ENCODE results near the gene MS4A10. TPM values are rescaled to one million over a fixed set of nuclear protein-coding genes. Genes with fewer than 3 reads are reported as not detected.
A peak's percentile ranks its signal among the peaks of the same experiment; 100 is the strongest.

Gene MS4A10
- total RNA-seq, 1 donor from 2014 or later: not detected

DNA sequence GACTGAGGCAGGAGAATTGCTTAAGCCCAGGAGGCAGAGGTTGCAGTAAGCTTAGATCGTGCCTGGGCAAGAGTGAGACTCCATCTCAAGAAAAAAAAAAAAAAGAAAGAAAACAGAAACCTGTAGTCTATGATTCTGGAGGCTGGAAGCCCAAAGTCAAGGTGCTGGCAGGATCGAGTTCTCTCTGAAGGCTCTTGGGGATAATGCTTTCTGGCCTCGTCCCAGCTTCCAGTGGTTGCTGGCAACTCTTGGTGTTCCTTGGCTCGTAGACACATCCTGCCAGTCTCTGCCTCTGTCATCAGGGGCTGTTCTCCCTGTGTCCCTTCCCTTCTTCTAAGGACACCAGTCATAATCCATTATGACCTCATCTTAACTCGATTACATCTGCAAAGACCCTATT lies 40.0 kb downstream of the MS4A10 start:
- DNase-seq (ENCODE audit: low spot score): no peak

DNA sequence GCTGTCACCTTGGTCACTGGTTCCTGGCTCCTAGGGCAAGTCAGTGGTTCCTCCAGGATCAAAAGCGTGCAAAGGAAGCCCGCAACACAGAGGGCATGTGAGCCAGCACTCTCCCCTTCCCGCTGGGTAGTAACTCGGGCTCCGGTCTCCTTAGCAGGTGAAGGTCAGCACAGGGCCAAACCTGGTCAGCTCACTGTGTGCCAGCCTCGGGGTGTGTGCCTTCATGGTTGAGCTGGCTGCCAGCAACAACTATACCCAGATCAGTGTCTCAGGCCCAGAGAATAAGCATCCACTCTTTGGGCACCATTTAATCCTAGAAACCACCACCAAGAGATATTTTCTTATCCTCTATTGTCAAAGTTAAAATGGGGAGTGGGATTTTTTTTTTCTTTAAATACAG lies 40.7 kb downstream of the MS4A10 start:
- DNase-seq (ENCODE audit: low spot score): no peak

DNA sequence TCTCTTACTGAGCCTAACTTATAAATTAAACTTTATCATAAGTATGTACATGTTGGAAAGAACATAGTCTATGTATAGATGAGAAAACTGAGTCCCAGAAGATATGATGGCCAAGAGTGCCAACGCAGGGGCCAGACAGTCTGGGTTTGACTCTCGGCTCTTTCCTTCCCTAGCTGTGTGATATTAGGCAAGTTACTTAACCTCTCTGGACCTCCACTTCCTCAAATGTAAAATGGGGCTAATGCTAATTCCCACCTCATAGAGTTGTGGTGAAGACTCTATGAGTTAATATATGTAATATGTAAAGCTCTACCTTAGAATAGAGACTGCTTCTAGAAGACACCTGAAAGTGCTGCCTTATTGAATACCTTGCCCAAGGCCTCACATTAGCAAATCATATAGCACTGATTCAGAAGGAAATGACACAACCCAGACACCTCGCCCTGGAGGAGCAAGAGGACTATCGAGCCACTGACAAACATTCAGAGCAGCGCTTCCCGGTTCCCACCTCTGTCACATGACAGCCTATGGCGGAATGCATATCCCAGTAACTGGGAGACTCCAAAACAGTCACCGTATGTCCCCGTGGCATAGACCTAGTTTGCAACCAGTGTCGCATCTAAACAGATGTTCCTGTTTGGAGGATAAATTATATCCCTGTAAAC lies 45.5 kb downstream of the MS4A10 start:
- no peak for DNase-seq (ENCODE audit: low spot score)

DNA sequence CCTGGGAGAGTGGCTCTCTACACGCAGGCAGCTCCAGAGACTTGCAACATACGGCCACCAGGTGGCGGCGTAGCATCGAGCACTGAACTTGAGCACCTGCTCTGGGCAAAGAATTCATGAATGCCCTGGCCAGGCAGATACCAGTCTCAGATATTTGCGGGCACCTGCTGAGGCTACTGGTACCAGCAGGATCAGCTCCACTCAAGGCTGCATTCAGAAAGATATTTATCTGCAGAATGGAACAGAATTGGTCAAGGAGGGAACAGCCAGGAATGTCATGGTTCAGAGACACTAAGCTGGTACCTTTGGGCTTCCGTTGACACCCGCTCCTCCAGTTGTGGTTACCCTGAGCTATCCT lies 46.0 kb downstream of the MS4A10 start:
- peak; percentile 83 for DNase-seq (ENCODE audit: low spot score)

DNA sequence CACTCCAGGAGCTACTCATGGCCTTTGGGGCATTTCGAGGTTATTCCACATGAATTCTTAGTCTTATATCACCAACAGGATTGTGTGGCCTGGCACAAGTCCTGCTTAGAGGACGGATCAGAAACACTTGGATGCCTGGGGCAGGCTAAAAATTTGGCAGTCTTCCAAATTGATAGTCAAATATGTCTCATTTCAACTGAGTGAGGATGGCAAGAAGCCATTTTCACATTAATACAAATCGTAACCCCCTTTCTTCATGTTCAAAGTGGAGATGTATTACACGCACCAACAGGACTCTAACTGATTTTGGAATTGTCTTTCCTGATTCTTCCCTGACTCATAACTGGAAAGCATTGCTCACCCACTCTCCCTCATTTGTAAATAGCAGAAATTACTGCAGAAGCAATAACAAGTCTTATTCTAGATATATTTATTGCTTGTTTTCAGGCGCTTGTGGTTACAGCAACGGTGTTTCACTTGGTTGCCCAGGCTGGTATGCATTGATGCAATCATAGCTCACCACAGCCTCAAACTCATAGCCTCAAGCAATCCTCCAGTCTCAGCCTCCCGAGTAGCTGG lies 46.5 kb downstream of the MS4A10 start:
- no peak for DNase-seq (ENCODE audit: low spot score)

DNA sequence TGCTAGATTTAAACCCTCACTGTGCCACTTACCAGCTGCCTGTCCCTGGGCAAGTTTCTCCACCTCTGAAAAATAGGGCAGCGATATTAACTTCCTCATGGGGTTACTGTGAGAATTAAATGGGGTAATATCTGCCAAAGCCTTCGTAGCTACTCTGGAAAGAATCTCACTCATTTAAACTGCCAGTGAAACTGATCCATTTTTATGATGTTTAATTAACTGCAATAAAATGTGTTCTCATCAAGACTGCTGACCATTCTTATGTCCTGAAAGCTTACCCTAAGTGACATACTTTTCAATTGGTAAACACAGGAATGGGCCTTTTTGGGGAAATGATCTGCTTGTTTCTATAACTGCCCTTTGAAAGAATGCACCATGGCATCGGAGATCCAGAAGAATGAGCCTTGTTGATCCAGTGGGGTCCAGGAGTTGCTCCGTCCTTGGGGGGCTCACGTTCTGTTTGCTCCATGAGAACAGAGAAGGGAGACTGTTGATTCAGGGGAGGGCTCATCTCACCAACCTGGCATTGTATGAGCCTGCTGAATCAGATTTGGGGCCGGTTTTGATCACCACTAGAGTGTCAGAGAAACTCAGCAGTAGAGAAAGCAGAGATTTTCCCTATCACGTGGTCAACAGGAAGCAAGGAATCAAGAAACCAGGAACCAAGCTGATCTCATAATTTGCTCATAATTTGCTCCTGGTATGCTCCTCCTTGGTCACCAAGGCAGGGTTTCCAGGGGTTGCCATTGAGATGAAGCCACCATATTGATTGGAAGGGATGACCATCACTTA lies 49.8 kb downstream of the MS4A10 start:
- DNase-seq (ENCODE audit: low spot score): no peak

DNA sequence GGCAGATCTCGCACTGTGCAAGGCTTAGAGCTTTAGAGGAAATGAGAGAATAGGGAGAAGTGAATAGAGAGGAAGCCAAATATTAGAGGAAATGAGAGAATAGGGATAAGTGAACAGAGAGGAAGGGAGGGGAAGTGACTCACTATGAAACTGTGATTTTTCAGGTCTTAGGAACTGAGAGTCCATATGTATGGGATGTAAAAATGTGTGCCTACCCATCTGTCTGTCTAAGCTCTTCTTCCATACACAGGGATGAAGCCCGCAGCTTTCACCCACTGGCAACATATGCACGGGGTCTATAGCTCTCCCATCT lies 50.4 kb downstream of the MS4A10 start:
- DNase-seq (ENCODE audit: low spot score): no peak

DNA sequence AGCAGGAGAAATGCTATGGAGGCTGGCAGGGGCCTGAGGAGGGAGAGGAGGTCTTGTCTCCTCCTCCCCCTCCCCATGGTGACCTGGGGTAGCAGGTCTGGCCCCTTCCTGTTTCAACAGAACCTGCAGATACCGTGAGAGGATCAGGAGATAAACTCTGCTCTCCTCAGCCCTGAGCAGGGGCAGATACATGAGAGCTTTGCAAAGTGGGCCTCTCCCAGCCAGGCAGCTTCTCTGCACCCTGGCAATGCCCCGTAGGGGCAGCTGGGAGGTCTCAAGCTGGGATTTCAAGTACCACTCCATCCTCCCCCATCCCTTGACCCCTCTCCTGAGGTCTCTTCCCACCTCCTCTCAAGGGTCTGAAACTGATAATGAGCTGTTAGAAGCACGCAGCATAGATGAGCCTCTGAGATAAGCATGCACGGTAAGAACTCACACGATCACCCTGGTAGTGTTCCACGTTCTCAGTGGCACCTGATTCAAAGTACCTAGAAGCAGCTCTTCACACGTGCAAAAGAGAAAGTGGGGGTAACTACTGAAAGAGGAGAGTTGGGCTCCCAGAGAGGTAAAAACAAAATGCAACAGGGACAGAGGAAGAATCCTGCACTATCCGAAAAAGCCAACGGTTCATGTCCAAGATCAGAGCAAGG lies 51.9 kb downstream of the MS4A10 start:
- no peak for DNase-seq (ENCODE audit: low spot score)

DNA sequence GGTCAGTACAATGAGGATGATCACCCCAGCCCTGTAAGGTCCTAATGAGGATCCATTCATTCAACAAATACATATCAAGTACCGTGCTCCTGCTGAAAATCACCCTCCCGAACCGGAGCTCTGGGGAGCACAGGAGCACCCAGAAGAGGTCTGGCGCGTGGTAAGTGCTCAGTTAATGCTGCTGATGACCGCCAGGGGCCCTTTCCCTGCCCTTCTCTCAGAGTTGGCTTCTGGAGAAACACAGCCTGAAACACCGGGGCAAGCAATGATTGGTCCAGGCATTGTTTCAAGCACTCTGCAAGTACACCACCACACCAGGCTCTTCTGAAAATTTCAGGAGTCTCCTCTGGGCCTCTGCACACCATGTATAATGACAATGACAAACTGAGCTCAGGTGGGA lies 53.0 kb downstream of the MS4A10 start:
- DNase-seq (ENCODE audit: low spot score): no peak

DNA sequence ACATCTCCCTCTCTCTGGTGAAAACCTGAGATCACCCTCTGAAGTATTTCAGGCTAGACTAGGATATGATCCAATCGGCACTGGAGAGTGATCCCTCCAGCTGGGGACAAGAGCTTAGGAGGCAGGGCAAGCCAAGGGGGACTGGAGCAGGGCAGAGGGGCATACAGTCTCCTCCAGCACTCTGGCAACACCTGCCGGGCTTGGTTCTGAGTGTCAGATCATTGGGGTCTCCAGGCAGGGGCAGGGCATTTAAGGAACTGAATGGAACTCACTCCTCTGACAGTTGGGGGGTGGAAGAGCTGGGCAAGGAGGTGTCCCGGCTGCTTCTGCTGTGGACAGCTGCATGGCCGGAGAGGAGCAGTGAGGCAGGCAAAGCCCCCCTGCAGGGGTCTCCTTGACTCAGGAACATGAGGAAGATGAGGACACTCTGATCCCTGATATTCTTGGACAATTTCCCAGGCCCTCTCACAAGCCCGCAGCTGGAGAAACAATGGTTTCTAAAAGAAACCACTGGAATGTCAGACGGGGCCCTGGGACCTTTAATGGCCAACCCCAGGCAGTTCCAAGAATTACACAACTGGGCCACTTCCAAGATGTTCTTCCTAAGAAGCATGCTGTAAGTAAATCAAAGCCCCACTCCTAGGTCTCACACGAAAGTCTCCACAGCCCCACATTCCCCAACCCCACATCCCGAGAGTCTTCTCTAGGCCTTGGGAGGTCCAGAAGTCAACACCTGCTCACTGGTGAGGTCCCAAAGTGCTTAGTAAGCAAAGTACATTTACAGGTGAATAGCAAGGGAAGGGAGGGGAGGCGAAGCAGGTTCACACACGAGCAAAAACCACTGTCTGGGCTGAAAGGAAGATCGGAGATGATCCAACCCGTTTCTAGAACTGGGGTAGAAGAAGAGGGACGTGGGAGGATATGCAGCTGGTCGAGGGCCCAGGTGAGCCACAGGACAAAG lies 55.6 kb downstream of the MS4A10 start:
- DNase-seq (ENCODE audit: low spot score): peak; percentile 61

DNA sequence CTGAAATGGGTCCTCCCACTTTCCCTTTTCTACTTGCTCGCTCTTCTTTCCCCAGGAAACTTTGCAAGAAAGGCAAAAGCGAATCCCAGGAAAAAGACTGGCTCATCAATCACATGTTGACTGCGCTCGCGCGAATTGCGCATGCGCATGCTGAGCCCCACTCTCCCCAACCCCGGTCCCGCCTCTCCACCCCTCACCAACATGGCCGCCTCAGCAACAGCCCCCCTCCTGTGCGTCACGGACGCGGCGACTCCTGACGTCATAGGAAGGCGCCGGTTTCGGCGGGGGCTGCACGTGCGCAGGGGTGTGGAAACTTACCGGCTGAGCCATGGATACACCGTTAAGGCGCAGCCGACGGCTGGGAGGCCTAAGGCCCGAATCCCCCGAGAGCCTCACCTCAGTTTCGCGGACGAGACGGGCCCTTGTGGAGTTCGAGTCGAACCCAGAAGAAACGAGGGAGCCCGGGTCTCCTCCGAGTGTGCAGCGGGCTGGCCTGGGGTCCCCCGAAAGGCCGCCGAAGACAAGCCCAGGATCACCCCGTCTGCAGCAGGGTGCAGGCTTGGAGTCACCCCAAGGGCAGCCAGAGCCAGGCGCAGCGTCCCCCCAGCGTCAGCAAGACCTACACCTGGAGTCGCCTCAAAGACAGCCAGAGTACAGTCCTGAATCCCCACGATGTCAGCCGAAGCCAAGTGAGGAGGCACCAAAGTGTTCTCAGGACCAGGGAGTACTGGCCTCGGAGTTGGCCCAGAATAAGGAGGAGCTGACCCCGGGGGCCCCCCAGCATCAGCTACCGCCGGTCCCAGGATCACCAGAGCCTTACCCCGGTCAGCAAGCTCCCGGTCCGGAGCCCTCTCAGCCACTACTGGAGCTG lies 56.9 kb downstream of the MS4A10 start, which contains the start of gene CCDC86:
Gene CCDC86 (plus strand): TSS at position 317 of the 871 bp plus-strand sequence. CDS start 12 bp downstream, at position 329.
- DNase-seq (ENCODE audit: low spot score): peak; percentile 98

DNA sequence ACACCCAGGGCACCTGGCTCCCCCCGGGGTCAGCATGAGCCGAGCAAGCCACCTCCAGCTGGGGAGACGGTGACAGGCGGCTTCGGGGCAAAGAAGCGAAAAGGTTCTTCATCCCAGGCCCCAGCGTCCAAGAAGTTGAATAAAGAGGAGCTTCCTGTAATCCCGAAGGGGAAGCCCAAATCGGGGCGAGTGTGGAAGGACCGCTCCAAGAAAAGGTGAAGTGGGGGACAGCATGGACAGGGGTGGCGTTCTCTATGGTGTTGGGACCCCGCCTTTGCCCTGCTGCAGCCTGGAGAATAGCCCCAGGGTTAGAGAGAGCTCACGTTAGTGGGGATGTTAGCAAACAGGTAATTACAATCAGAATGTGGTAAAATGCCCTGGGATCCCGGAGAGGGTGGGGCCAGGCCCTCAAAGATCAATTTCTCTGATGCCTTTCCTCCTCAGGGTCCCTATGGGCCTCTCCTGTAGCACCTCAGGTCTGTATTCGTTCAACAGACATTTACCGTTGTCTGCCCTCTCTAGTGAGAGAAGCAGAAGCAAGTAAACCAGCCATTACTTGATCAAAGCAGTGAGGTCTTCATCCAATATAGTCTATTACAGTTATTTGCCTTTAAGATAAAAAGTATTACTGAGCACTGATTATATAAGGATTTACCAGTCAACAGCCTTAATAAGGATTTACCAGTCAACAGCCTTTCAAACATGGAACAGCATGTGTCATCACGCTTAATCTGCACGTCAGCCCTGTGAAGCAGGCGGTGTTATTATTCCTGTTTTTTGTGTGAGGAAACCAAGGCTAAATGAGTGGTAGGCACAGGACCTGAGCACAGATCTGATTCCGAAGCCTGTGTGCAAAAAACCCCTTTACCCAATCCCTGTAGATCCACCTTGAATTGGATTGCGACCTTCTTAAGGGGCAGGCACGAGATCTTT lies 57.8 kb downstream of the MS4A10 start:
- DNase-seq (ENCODE audit: low spot score): no peak

DNA sequence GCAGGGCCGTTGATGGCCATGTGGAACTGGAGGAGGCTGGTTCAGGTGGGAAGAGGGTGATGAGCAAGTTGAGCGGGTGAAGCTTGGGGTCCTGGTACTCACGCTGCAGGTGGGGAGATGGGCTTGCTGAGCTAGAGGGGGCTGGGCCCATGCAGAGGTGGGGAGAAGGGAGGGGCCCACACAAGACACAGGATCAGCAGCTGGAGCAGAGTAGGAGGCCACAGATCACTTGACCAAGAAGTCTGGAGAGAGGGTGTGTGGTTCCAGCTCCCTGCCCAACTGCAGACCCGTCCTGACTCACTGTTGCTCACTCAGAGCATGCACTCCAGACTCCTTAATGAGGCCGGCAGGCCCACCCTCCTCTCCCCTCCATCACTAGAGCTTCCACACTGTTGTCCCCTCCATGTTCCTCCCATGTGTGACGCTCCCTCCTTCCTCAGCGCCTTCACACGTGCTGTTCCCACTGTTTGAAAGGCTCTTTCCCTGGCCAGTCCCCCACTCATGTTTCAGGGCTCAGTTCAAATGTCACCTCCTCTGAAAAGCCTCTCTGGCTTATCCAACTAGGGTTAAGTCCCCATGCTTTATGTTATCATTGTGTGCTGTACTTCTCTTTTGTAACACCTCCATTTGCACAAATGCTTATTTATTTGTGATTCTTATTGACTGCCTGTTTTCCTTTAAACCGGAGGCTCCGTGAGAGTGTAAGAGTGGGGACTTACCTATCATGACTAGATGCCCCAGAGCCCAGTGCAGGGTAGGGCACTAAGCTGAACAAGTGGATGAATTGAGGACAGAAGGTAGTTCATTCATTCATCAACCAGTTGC lies 59.1 kb downstream of the MS4A10 start:
- no peak for DNase-seq (ENCODE audit: low spot score)

DNA sequence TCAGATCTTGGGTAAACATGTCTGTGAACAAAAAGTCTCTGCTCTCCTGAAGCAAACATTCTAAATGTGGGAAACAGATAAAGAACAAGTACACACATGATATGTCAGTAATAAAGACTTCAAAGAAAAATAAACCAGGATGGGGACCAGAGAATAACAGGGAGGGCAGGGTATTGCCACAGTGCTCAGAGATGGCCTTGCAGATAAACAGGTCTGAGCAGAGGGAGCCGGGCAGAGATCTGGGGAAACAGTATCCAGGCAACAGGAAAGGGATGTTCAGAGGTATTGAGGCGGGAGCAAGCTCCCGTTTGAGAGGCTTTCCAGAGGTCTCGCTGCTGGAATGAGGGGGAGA lies 59.7 kb downstream of the MS4A10 start:
- no peak for DNase-seq (ENCODE audit: low spot score)

DNA sequence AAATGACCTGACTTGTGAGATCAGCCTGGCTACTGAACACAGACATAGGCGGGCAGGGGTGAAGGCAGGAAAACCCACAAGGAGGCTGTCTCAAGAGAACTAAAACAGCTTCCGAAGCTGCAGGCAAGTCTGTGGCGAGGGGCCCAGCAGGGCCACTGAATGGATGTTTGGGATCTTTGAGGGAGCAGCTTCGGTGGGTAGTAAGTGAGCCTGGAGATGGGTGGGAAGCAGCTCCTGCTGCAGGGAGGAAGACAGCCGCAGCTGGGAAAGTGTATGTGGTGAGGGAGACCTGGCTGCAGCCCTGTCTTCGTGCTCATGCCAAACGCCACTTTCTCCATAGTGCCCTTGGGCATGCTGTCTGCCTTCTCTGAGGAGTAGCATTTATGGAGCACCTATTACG lies 60.2 kb downstream of the MS4A10 start:
- no peak for DNase-seq (ENCODE audit: low spot score)

DNA sequence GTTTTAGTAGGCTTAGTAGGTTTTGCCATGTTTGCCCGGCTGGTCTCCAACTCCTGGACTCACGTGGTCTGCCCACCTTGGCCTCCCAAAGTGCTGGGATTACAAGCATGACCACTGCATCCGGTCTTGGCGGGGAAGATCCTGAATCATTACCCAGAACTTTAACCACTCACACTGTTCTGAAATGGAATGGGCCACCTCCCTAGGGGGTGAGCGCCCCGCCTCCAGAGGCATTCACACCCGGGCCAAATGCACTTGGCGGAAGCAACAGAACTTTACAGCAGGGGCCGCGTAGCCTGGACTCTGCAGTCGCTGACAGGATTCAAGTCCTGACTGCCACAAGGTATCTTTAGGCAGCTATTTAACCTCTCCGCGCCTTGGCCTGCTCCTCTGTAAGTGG lies 62.1 kb downstream of the MS4A10 start:
- DNase-seq (ENCODE audit: low spot score): no peak

DNA sequence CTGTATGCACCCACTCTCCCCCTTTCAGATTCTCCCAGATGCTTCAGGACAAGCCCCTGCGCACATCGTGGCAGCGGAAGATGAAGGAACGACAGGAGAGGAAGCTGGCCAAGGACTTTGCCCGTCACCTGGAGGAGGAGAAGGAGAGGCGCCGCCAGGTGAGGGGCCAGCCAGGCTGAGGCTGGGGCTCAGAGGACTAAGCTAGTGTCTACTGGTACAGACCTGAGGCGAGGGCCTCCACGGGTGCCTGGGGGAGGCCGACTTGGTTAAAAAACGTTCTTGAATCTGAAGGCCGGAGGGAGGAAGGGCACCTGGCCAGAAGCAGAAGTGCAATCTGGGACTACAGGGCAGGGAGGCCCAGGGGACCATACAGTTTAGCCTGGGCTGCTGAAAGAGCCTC lies 62.8 kb downstream of the MS4A10 start:
- no peak for DNase-seq (ENCODE audit: low spot score)

DNA sequence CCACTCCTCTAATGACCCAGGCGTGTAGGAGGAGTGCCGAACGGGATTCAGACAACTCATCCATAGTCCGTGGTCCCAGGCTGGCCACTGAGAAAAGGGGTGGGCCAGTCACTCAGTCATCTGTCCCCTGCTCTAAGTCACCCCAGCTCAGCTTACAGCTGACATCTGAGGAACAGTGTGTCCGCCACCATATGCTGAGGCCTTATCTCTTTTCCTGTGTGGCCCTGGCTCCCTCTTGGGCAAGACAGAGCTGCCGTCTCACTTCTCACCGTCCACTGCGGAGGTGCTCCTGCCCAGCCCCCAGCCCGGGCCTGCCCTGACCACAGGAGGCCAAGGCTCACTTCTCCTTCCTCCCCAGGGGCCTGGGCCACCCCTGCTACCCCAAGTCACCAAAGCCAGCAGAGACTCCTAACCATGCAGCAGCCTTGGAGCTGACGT lies 63.6 kb downstream of the MS4A10 start:
- DNase-seq (ENCODE audit: low spot score): no peak
